ENCODE measurements around the gene PTX3.

Gene PTX3

DNA sequence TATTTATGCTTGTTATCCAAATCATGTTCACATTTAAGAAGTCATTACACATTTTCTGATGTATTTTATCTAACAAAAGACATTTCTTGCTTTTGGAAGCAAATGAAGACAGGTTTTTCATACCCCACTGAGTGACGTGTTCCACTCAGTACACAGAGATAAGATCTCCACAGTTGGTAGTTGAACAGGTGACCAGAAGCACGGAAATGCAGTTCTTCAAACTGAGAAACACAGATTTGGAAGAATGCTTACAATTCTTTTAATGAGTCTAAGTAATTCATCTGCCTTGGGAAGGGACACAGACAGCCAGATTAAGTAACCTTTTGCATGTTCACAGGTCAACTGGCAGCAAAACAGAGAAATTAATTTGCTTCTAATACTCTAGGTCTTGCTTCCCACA, 23.1 kb downstream of the PTX3 start:
- no peaks in the 10 kb centered on the region for H4K20me1 ChIP-seq (ENCODE audit: insufficient read depth, low read length, poor library complexity, severe bottlenecking)
- no peaks in the 10 kb centered on the region for H3K9me3 ChIP-seq (ENCODE audit: insufficient read depth, low read depth, low read length)
- H2AFZ ChIP-seq (ENCODE audit: low read length) = no peak overlapping the region
- no peaks in the 10 kb centered on the region; the same call in 1 of the 2 replicates for H3K9me2 ChIP-seq (replicated peaks; ENCODE audit: low read depth, low read length)
- H3K9ac ChIP-seq (ENCODE audit: low read depth, low read length, poor library complexity, severe bottlenecking) = no peak overlapping the region
- H3K4me2 ChIP-seq (ENCODE audit: low read depth, low read length, poor library complexity, severe bottlenecking) = no peak overlapping the region
- no peak overlapping the region for H3K4me3 ChIP-seq (ENCODE audit: low read length, poor library complexity, severe bottlenecking)
- no peaks in the 10 kb centered on the region for H3K27me3 ChIP-seq (ENCODE audit: insufficient read depth, low read length, poor library complexity, severe bottlenecking)
- no peaks in the 10 kb centered on the region for H3K79me2 ChIP-seq (ENCODE audit: insufficient read depth, low read length)
- TF ChIP-seq, protein P1, sequence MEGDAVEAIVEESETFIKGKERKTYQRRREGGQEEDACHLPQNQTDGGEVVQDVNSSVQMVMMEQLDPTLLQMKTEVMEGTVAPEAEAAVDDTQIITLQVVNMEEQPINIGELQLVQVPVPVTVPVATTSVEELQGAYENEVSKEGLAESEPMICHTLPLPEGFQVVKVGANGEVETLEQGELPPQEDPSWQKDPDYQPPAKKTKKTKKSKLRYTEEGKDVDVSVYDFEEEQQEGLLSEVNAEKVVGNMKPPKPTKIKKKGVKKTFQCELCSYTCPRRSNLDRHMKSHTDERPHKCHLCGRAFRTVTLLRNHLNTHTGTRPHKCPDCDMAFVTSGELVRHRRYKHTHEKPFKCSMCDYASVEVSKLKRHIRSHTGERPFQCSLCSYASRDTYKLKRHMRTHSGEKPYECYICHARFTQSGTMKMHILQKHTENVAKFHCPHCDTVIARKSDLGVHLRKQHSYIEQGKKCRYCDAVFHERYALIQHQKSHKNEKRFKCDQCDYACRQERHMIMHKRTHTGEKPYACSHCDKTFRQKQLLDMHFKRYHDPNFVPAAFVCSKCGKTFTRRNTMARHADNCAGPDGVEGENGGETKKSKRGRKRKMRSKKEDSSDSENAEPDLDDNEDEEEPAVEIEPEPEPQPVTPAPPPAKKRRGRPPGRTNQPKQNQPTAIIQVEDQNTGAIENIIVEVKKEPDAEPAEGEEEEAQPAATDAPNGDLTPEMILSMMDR (conservative IDR thresholded peaks at IDR 0.05; ENCODE audit: low read length) = no peak
- no peak for TF ChIP-seq EZH2phosphoT487 (IDR thresholded peaks at IDR 0.05; ENCODE audit: borderline replicate concordance)
- H3F3A ChIP-seq (ENCODE audit: low read depth) = no peaks in the 10 kb centered on the region
- H3K4me1 ChIP-seq (ENCODE audit: insufficient read depth, low read length, poor library complexity, severe bottlenecking) = no peaks in the 10 kb centered on the region
- H3K36me3 ChIP-seq (ENCODE audit: insufficient read depth, low read length) = no peaks in the 10 kb centered on the region

DNA sequence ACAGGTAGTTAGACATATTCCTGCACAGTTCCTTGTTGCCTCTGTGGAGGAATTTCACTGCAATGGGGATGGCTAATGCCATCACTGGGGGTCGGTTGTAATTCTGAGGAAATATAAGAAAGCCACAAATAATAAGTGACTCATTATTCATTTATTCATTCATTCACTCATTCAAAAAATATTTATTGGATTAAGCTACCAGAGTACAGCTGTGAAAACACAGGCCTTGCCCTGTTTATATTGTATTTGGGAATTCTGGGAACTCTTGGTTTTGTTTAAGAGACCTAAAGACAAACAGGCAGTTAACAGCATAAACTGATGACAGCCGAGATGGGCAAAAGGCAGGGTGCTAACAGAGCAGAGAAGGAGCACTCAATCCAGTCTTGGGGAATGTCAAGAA, 23.6 kb downstream of the PTX3 start:
- H3K27me3 ChIP-seq (ENCODE audit: insufficient read depth, low read length, poor library complexity, severe bottlenecking) = no peaks in the 10 kb centered on the region
- no peak overlapping the region for H3K9ac ChIP-seq (ENCODE audit: low read depth, low read length, poor library complexity, severe bottlenecking)
- H3K4me3 ChIP-seq (ENCODE audit: low read length, poor library complexity, severe bottlenecking) = no peak overlapping the region
- no peak overlapping the region for H2AFZ ChIP-seq (ENCODE audit: low read length)
- TF ChIP-seq, protein P1 (conservative IDR thresholded peaks at IDR 0.05; ENCODE audit: low read length) = no peak
- TF ChIP-seq EZH2phosphoT487 (IDR thresholded peaks at IDR 0.05; ENCODE audit: borderline replicate concordance) = no peak
- no peaks in the 10 kb centered on the region for H4K20me1 ChIP-seq (ENCODE audit: insufficient read depth, low read length, poor library complexity, severe bottlenecking)
- no peaks in the 10 kb centered on the region for H3K79me2 ChIP-seq (ENCODE audit: insufficient read depth, low read length)
- no peaks in the 10 kb centered on the region for H3K36me3 ChIP-seq (ENCODE audit: insufficient read depth, low read length)
- H3K9me2 ChIP-seq (replicated peaks; ENCODE audit: low read depth, low read length) = no peaks in the 10 kb centered on the region; the same call in 1 of the 2 replicates
- no peak overlapping the region for H3K4me2 ChIP-seq (ENCODE audit: low read depth, low read length, poor library complexity, severe bottlenecking)
- no peaks in the 10 kb centered on the region for H3K9me3 ChIP-seq (ENCODE audit: insufficient read depth, low read depth, low read length)
- no peaks in the 10 kb centered on the region for H3K4me1 ChIP-seq (ENCODE audit: insufficient read depth, low read length, poor library complexity, severe bottlenecking)
- no peaks in the 10 kb centered on the region for H3F3A ChIP-seq (ENCODE audit: low read depth)

- no peaks in the 10 kb centered on the region for H3K4me1 ChIP-seq (ENCODE audit: insufficient read depth, low read length, poor library complexity, severe bottlenecking)
- H3K9me2 ChIP-seq (replicated peaks; ENCODE audit: low read depth, low read length) = no peaks in the 10 kb centered on the region; the same call in 1 of the 2 replicates
- TF ChIP-seq, protein P1 (conservative IDR thresholded peaks at IDR 0.05; ENCODE audit: low read length) = no peak
- TF ChIP-seq EZH2phosphoT487 (IDR thresholded peaks at IDR 0.05; ENCODE audit: borderline replicate concordance) = no peak
- H3F3A ChIP-seq (ENCODE audit: low read depth) = no peaks in the 10 kb centered on the region
- no peaks in the 10 kb centered on the region for H3K9me3 ChIP-seq (ENCODE audit: insufficient read depth, low read depth, low read length)
- H2AFZ ChIP-seq (ENCODE audit: low read length) = no peak overlapping the region
- no peak overlapping the region for H3K9ac ChIP-seq (ENCODE audit: low read depth, low read length, poor library complexity, severe bottlenecking)
- no peaks in the 10 kb centered on the region for H4K20me1 ChIP-seq (ENCODE audit: insufficient read depth, low read length, poor library complexity, severe bottlenecking)
- no peaks in the 10 kb centered on the region for H3K27me3 ChIP-seq (ENCODE audit: insufficient read depth, low read length, poor library complexity, severe bottlenecking)
- no peaks in the 10 kb centered on the region for H3K79me2 ChIP-seq (ENCODE audit: insufficient read depth, low read length)
- H3K4me3 ChIP-seq (ENCODE audit: low read length, poor library complexity, severe bottlenecking) = no peak overlapping the region
- no peaks in the 10 kb centered on the region for H3K36me3 ChIP-seq (ENCODE audit: insufficient read depth, low read length)
- no peak overlapping the region for H3K4me2 ChIP-seq (ENCODE audit: low read depth, low read length, poor library complexity, severe bottlenecking)
These were observed 27.2 kb downstream of the PTX3 start for GRCh38 chr3:157463816-157464215.
